ENCODE results near the gene FGF13.

DNA sequence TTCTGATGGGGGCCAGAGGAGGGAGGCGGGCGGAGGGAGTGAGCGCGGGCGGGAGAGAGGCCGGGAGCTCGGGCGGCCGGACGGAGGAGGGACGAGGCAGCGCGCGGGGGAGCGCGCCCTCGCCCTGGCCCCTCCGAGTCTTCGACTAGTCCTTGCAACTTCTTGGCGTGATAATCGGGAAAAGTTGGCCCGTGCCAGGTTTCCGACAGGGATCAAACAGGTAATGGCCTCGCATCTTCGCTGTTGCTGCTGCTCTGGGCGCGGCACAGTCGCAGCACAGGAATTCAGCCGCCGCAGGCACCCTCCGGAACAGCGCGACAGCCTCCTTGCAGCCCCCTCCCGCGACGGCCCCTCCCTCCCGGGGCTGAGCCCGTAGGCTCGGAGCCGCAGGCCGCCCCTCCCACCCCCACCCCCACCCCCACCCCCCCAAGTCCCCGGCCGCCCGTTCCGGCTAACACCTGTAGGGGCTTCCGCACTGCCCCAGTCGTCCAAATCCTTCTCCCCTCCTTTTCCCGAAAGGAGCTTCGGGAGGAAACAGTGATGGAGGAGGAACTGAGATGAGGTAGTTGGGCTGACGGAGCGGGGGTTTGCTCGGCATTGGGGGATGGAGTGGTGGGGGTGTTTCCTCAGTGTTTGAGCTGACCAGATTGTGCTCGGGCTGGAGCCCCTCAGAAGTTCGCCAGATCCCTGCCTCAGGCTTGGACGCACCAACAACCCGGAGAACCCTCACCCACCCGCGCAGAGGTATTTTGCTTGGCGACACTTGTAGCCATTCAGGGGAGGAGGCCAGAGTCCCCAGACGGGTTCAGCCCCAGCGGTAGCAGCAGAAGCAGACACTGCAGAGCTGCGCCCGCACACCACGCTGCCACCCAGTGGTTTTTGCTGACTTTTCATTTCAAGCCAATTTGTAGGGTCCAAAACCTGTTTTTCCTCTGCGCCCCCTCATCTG, at the start of gene FGF13:
- no peak for TF ChIP-seq ZEB2 (tag by site-specific recombination; IDR thresholded peaks at IDR 0.05)
- TF ChIP-seq, protein P1, sequence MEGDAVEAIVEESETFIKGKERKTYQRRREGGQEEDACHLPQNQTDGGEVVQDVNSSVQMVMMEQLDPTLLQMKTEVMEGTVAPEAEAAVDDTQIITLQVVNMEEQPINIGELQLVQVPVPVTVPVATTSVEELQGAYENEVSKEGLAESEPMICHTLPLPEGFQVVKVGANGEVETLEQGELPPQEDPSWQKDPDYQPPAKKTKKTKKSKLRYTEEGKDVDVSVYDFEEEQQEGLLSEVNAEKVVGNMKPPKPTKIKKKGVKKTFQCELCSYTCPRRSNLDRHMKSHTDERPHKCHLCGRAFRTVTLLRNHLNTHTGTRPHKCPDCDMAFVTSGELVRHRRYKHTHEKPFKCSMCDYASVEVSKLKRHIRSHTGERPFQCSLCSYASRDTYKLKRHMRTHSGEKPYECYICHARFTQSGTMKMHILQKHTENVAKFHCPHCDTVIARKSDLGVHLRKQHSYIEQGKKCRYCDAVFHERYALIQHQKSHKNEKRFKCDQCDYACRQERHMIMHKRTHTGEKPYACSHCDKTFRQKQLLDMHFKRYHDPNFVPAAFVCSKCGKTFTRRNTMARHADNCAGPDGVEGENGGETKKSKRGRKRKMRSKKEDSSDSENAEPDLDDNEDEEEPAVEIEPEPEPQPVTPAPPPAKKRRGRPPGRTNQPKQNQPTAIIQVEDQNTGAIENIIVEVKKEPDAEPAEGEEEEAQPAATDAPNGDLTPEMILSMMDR (tag by site-specific recombination; IDR thresholded peaks at IDR 0.05): peak; percentile 79
- TF ChIP-seq, protein P2, sequence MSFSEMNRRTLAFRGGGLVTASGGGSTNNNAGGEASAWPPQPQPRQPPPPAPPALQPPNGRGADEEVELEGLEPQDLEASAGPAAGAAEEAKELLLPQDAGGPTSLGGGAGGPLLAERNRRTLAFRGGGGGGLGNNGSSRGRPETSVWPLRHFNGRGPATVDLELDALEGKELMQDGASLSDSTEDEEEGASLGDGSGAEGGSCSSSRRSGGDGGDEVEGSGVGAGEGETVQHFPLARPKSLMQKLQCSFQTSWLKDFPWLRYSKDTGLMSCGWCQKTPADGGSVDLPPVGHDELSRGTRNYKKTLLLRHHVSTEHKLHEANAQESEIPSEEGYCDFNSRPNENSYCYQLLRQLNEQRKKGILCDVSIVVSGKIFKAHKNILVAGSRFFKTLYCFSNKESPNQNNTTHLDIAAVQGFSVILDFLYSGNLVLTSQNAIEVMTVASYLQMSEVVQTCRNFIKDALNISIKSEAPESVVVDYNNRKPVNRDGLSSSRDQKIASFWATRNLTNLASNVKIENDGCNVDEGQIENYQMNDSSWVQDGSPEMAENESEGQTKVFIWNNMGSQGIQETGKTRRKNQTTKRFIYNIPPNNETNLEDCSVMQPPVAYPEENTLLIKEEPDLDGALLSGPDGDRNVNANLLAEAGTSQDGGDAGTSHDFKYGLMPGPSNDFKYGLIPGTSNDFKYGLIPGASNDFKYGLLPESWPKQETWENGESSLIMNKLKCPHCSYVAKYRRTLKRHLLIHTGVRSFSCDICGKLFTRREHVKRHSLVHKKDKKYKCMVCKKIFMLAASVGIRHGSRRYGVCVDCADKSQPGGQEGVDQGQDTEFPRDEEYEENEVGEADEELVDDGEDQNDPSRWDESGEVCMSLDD (tag by site-specific recombination; IDR thresholded peaks at IDR 0.05): peak; percentile 20; the same call in 1 of the 2 replicates
- TF ChIP-seq ZNF426 (tag by site-specific recombination; IDR thresholded peaks at IDR 0.05): no peak

All from HEK293 (cell line).